K562 (cell line): Measurements from ENCODE around the gene USP20. TPM values are rescaled to one million over a fixed set of nuclear protein-coding genes. Genes with fewer than 3 reads are reported as not detected.

ENCODE experiments used
- BCOR ChIP-seq: fragments of 450-650 bp; IDR thresholded peaks from 2 replicates; pipeline ENCODE4 v1.6.1; 2016
- CAMTA2 ChIP-seq: fragments of 250-450 bp; sonication (Bioruptor Pico); conservative IDR thresholded peaks from 2 replicates; pipeline ENCODE4 v1.5.1; 2022
- CHCHD3 ChIP-seq: fragments of 250-450 bp; sonication (Bioruptor Pico); IDR thresholded peaks from 2 replicates; pipeline ENCODE4 v2.1.2; 2022; ENCODE audit warnings: mild to moderate bottlenecking
- CREB3L1 ChIP-seq: fragments of 450-650 bp; IDR thresholded peaks from 2 replicates; pipeline ENCODE4 v1.6.1; 2014; ENCODE audit warnings: low read depth, mild to moderate bottlenecking, moderate library complexity, borderline replicate concordance
- E4F1 ChIP-seq: fragments of 250-450 bp; sonication (Bioruptor Pico); IDR thresholded peaks from 2 replicates; pipeline ENCODE4 v1.5.0; 2021; ENCODE audit warnings: mild to moderate bottlenecking, borderline replicate concordance
- EHMT2 ChIP-seq: fragments of 450-650 bp; IDR thresholded peaks from 2 replicates; pipeline ENCODE4 v1.6.1; 2018; ENCODE audit warnings: antibody characterized with exemption
- FOXJ3 ChIP-seq: sonication (generic); formaldehyde crosslinking; IDR thresholded peaks from 2 replicates; pipeline ENCODE4 v1.4.0; 2020; ENCODE audit warnings: mild to moderate bottlenecking, missing genetic modification reagents
- HNRNPK ChIP-seq: fragments of 200-400 bp; formaldehyde crosslinking; IDR thresholded peaks from one replicate; pipeline ENCODE4 v1.6.1; 2018; ENCODE audit warnings: mild to moderate bottlenecking, low read depth, low read length; ENCODE audit not compliant: poor library complexity, severe bottlenecking
- MNT ChIP-seq, 2 experiments: fragments of 450-650 bp; conservative IDR thresholded peaks; 2 replicates each; pipeline ENCODE4 v1.6.1; 2017; ENCODE audit warnings: mild to moderate bottlenecking in 2 of 2, moderate library complexity in 2 of 2
- PHF20 ChIP-seq: fragments of 450-650 bp; IDR thresholded peaks from 2 replicates; pipeline ENCODE4 v1.6.1; 2018; ENCODE audit not compliant: partially characterized antibody
- RUNX1 ChIP-seq: sonication (generic); IDR thresholded peaks from 2 replicates; pipeline ENCODE4 v1.6.1; 2016; ENCODE audit warnings: antibody characterized with exemption, low read depth
- SUPT5H ChIP-seq: fragments of 450-650 bp; IDR thresholded peaks from 2 replicates; pipeline ENCODE4 v1.6.1; 2016
- ZFX ChIP-seq: sonication (generic); formaldehyde crosslinking; IDR thresholded peaks from 2 replicates; pipeline ENCODE4 v1.8.0; 2022; ENCODE audit warnings: mild to moderate bottlenecking, missing genetic modification reagents, moderate library complexity
- polyA plus RNA-seq, 8 experiments: library from polyadenylated mRNA; depleted of rRNA in 4 of 8; stranded (reverse) in 5 of 8; unstranded in 3 of 8; fragments of >200 nt; fragmentation: Nextera tagmentation in 2 of 8; fragmentation: Illumina TruSeq in 1 of 8; extraction: Ambion mirVana in 2 of 8; extraction: Trizol in 1 of 8; gene quantifications; 2 replicates each; pipeline versions ENCODE4 v1.2.1 to v1.2.3, GENCODE V29; 2011 to 2014; ENCODE audit warnings: inconsistent platforms in 1 of 8, missing spikeins in 1 of 8
- total RNA-seq, 7 experiments: library from RNA; depleted of rRNA in 6 of 7; stranded (reverse); fragments of >200 nt in 6 of 7; fragmentation: Illumina TruSeq in 2 of 7; extraction: Trizol in 2 of 7; gene quantifications; 2 replicates each; pipeline versions ENCODE4 v1.2.1 to v1.2.3, GENCODE V29; 2011 to 2021; ENCODE audit warnings: low replicate concordance in 1 of 7
- TF ChIP-seq, protein P1 (sequence below), 2 experiments: fragments of 450-650 bp; formaldehyde crosslinking in 1 of 2; IDR thresholded peaks; 2 replicates each; pipeline versions ENCODE4 v1.4.0 to v1.6.1; 2014 to 2020; ENCODE audit warnings: mild to moderate bottlenecking in 2 of 2, borderline replicate concordance in 1 of 2, low read depth in 1 of 2

Gene USP20
- total and polyA plus RNA-seq, 9 of the 15 experiments (the other 6 are each of a cell fraction or from before 2014, with no cell fraction given): 1.9 to 136 (median 49.1) TPM

DNA sequence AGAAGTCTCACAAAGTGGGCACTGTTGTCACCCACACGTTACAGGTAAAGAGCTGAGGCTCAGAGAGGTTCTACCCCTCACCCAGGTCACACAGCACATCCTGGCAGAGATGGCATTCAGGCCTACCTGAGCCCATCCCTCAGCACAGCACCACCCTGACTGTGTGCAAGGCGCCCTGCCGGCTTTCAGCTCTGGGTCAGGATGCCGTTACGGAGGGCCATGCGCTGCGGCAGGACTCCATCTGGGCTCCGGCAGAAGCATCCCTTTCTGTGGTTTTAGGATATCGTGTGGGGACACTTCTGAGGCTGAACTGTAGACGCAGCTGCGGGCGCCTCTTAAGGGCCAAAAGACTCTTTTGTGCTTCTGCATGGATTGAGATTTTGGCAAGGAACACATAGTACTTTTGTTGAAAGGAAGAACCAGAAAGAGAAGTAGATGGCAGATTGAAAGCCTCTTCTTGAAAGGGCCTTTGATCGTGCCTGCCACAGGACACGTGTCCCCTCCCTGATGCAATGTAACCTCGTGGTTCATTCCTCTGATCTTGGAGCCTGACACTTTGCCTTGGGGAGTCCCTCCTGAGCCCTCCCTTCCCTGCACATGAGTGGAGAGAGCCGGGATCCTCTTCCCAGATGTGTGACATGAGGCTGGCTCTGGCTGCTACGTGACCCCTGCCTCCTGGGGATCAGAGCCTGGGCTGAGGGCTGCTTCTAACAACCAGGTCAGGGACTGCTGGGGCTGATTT lies 31.3 kb downstream of the USP20 start (continued):
- no peak for TF ChIP-seq E4F1 (CRISPR knock-in tag)
- no peak for TF ChIP-seq HNRNPK
- no peak for TF ChIP-seq ZFX
- no peak for TF ChIP-seq FOXJ3
- no peak for TF ChIP-seq CHCHD3 (CRISPR knock-in tag)
- TF ChIP-seq, protein P1, sequence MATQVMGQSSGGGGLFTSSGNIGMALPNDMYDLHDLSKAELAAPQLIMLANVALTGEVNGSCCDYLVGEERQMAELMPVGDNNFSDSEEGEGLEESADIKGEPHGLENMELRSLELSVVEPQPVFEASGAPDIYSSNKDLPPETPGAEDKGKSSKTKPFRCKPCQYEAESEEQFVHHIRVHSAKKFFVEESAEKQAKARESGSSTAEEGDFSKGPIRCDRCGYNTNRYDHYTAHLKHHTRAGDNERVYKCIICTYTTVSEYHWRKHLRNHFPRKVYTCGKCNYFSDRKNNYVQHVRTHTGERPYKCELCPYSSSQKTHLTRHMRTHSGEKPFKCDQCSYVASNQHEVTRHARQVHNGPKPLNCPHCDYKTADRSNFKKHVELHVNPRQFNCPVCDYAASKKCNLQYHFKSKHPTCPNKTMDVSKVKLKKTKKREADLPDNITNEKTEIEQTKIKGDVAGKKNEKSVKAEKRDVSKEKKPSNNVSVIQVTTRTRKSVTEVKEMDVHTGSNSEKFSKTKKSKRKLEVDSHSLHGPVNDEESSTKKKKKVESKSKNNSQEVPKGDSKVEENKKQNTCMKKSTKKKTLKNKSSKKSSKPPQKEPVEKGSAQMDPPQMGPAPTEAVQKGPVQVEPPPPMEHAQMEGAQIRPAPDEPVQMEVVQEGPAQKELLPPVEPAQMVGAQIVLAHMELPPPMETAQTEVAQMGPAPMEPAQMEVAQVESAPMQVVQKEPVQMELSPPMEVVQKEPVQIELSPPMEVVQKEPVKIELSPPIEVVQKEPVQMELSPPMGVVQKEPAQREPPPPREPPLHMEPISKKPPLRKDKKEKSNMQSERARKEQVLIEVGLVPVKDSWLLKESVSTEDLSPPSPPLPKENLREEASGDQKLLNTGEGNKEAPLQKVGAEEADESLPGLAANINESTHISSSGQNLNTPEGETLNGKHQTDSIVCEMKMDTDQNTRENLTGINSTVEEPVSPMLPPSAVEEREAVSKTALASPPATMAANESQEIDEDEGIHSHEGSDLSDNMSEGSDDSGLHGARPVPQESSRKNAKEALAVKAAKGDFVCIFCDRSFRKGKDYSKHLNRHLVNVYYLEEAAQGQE (IDR thresholded peaks at IDR 0.05; ENCODE audit: borderline replicate concordance): no peak
- TF ChIP-seq, protein P1 (CRISPR knock-in tag; IDR thresholded peaks at IDR 0.05; ENCODE audit: low read depth): no peak
- no peak for TF ChIP-seq MNT (conservative IDR thresholded peaks at IDR 0.05)
- TF ChIP-seq CAMTA2 (CRISPR knock-in tag): no peak
- TF ChIP-seq BCOR: peak; percentile 55
- TF ChIP-seq CREB3L1: no peak
- no peak for TF ChIP-seq RUNX1
- no peak for TF ChIP-seq PHF20
- TF ChIP-seq SUPT5H: 0 out of 2 replicates have a peak, but pooled peaks have one; percentile 11
- no peak for TF ChIP-seq EHMT2
